Dedifferentiated amniotic fluid mesenchymal stem cell (primary cell): ENCODE results near the gene DENND2A.
"Not testable (repeated sequence)": the region's sequence is repeated elsewhere in the genome, so short reads cannot be mapped to it uniquely, and the experiment has no call there.

Experiments
- DNase-seq: peaks from one replicate; pipeline ENCODE4 v3.0.0-alpha.2; 2016; ENCODE audit errors: extremely low spot score

The DENND2A gene

GRCh38 chr7:140551355-140552239 is 89.0 kb downstream of the DENND2A start:
- no peak for DNase-seq

- DNase-seq, result no peak
Observed at GRCh38 chr7:140546947-140547346, 93.7 kb downstream of the DENND2A start.

GRCh38 chr7:140544388-140544826 is 96.2 kb downstream of the DENND2A start:
- DNase-seq, result no peak

GRCh38 chr7:140542228-140542603 is 98.4 kb downstream of the DENND2A start:
- no peak for DNase-seq

- DNase-seq, result peak; percentile 65
Observed at GRCh38 chr7:140541513-140542227, 98.9 kb downstream of the DENND2A start.

- DNase-seq, result no peak
Observed at GRCh38 chr7:140541176-140541512, 99.5 kb downstream of the DENND2A start.

- DNase-seq, result no peak
Observed at GRCh38 chr7:140540136-140540777, 100.4 kb downstream of the DENND2A start.

GRCh38 chr7:140539461-140539860 is 101.2 kb downstream of the DENND2A start:
- no peak for DNase-seq

GRCh38 chr7:140537750-140538482 is 102.7 kb downstream of the DENND2A start:
- no peak for DNase-seq

GRCh38 chr7:140534743-140535142 is 105.9 kb downstream of the DENND2A start:
- no peak for DNase-seq

- DNase-seq, result no peak
Observed at GRCh38 chr7:140533394-140533872, 107.2 kb downstream of the DENND2A start.

- not testable (repeated sequence) for DNase-seq
Observed at GRCh38 chr7:140529428-140529827, 111.2 kb downstream of the DENND2A start.

GRCh38 chr7:140526787-140527664 is 113.6 kb downstream of the DENND2A start:
- DNase-seq, result no peak

GRCh38 chr7:140526214-140526613 is 114.4 kb downstream of the DENND2A start:
- no peak for DNase-seq

GRCh38 chr7:140525743-140526142 is 114.9 kb downstream of the DENND2A start:
- no peak for DNase-seq

- DNase-seq, result no peak
Observed at GRCh38 chr7:140521421-140521820, 119.2 kb downstream of the DENND2A start.

GRCh38 chr7:140519007-140519399 is 121.6 kb downstream of the DENND2A start:
- DNase-seq, result no peak

GRCh38 chr7:140518370-140519006 is 122.1 kb downstream of the DENND2A start:
- no peak for DNase-seq

- peak; percentile 92 for DNase-seq
Observed at GRCh38 chr7:140517546-140518369, 122.9 kb downstream of the DENND2A start.
